B cell (primary cell): ENCODE measurements around the gene OTOP3. TPM values are rescaled to one million over a fixed set of nuclear protein-coding genes. Genes with fewer than 3 reads are reported as not detected.
A peak's percentile ranks its signal among the peaks of the same experiment; 100 is the strongest.

ENCODE experiments used
- ATAC-seq: fragments of 200-7000 bp; cut with Tn5 transposase; one replicate; pipeline ENCODE4 v1.10.0; 2021; ENCODE audit warnings: low read depth, mild to moderate bottlenecking, moderate number of reproducible peaks, moderate library complexity
- CTCF ChIA-PET: fragments of 350-600 bp; sonication (Branson Sonifier 250); formaldehyde crosslinking; loops from one replicate; lab custom pipeline; 2021; ENCODE audit warnings: antibody characterized with exemption, inconsistent platforms; lab: Charles Lee
- POLR2A ChIA-PET: fragments of 350-600 bp; sonication (Branson Sonifier 250); formaldehyde crosslinking; loops from one replicate; lab custom pipeline; 2021; ENCODE audit warnings: antibody characterized with exemption; lab: Charles Lee
- DNase-seq: peaks from one replicate; pipeline ENCODE4 v3.0.0; 2013
- H2AFZ ChIP-seq: 2 replicates; pipeline ENCODE4 v1.6.1; 2012; ENCODE audit warnings: mild to moderate bottlenecking, low read depth, low read length; ENCODE audit not compliant: insufficient read depth, poor library complexity, severe bottlenecking
- H3K27ac ChIP-seq, 2 donors: 1 replicate in 1 of 2; 2 replicates in 1 of 2; pipeline ENCODE4 v1.5.1; 2012 to 2013; ENCODE audit warnings: low read length in 2 of 2, mild to moderate bottlenecking in 2 of 2, moderate library complexity in 1 of 2
- H3K27me3 ChIP-seq, 4 experiments: fragments of 200-600 bp in 1 of 4; sonication (generic) in 1 of 4; replicated peaks in 1 of 4; 1 replicate in 2 of 4; 2 replicates in 2 of 4; pipeline versions ENCODE4 v1.6.1 to v1.7.0; 2013 to 2016; ENCODE audit warnings: low read length in 3 of 4, mild to moderate bottlenecking in 2 of 4, mixed read lengths in 1 of 4, moderate library complexity in 1 of 4; ENCODE audit not compliant: insufficient read depth in 4 of 4, control insufficient read depth in 3 of 4; ENCODE audit errors: control extremely low read depth in 1 of 4
- H3K36me3 ChIP-seq, 2 experiments: replicated peaks in 1 of 2; 1 replicate in 1 of 2; 2 replicates in 1 of 2; pipeline versions ENCODE4 v1.6.1 to v1.7.1; 2013; ENCODE audit warnings: low read length in 1 of 2; ENCODE audit not compliant: insufficient read depth in 2 of 2, control insufficient read depth in 1 of 2; ENCODE audit errors: control extremely low read depth in 1 of 2, extremely low read depth in 1 of 2
- H3K4me1 ChIP-seq, 2 donors: fragments of 200-600 bp in 1 of 2; sonication (generic) in 1 of 2; 1 replicate in 1 of 2; 2 replicates in 1 of 2; pipeline versions ENCODE4 v1.5.1 to v1.6.1; 2013 to 2017; ENCODE audit warnings: low read length in 2 of 2; ENCODE audit not compliant: control insufficient read depth in 2 of 2, insufficient read depth in 2 of 2
- H3K4me2 ChIP-seq: replicated peaks from 2 replicates; pipeline ENCODE3; 2012; ENCODE audit warnings: mild to moderate bottlenecking, low read depth, low read length; ENCODE audit not compliant: poor library complexity, severe bottlenecking
- H3K4me3 ChIP-seq, 5 experiments: fragments of 200-600 bp in 1 of 5; sonication (generic) in 1 of 5; 1 replicate in 3 of 5; 2 replicates in 2 of 5; pipeline versions ENCODE4 v1.5.1 to v1.7.0; 2011 to 2016; ENCODE audit warnings: low read length in 4 of 5, mild to moderate bottlenecking in 4 of 5, low read depth in 2 of 5, control low read depth in 1 of 5, moderate library complexity in 1 of 5; ENCODE audit not compliant: insufficient read depth in 1 of 5; ENCODE audit errors: control extremely low read depth in 1 of 5, extremely low read depth in 1 of 5
- H3K79me2 ChIP-seq: fragments of 200-600 bp; sonication (generic); one replicate; pipeline ENCODE4 v1.6.0; 2016; ENCODE audit warnings: low read length; ENCODE audit not compliant: control insufficient read depth, insufficient read depth
- H3K9ac ChIP-seq: fragments of 200-600 bp; sonication (generic); 2 replicates; pipeline ENCODE4 v1.6.1; 2017; ENCODE audit warnings: mild to moderate bottlenecking, low read length, moderate library complexity
- H3K9me3 ChIP-seq, 3 donors: one replicate each; pipeline versions ENCODE4 v1.6.1 to v1.7.1; 2013; ENCODE audit warnings: low read length in 2 of 3; ENCODE audit not compliant: control insufficient read depth in 2 of 3, insufficient read depth in 1 of 3; ENCODE audit errors: control extremely low read depth in 1 of 3
- H4K20me1 ChIP-seq: 2 replicates; pipeline ENCODE4 v1.6.0; 2012; ENCODE audit warnings: mild to moderate bottlenecking, low read length; ENCODE audit not compliant: insufficient read depth, control insufficient read depth, poor library complexity, severe bottlenecking
- H3K27ac Mint-ChIP-seq: one replicate; pipeline ENCODE4 v1.8.0; 2021; ENCODE audit warnings: mixed read lengths
- H3K27me3 Mint-ChIP-seq: one replicate; pipeline ENCODE4 v1.8.0; 2021; ENCODE audit warnings: mixed read lengths
- H3K4me1 Mint-ChIP-seq: one replicate; pipeline ENCODE4 v1.8.0; 2021; ENCODE audit warnings: mixed read lengths
- H3K4me3 Mint-ChIP-seq: one replicate; pipeline ENCODE4 v1.8.0; 2021; ENCODE audit warnings: mixed read lengths
- H3K9me3 Mint-ChIP-seq: one replicate; pipeline ENCODE4 v1.8.0; 2022; ENCODE audit warnings: mixed read lengths; ENCODE audit not compliant: insufficient read depth
- EZH2 ChIP-seq: IDR thresholded peaks from 2 replicates; pipeline ENCODE4 v1.6.1; 2012; ENCODE audit warnings: borderline replicate concordance, low read depth, mild to moderate bottlenecking, moderate library complexity, low read length; ENCODE audit not compliant: insufficient read depth, poor library complexity, severe bottlenecking
- WGBS: methylation state at CpG from one replicate; pipeline ENCODE4 v1.1.5; 2013; ENCODE audit warnings: missing lambda C conversion rate; ENCODE audit not compliant: insufficient coverage; 5-methylcytosine and 5-hydroxymethylcytosine counted together
- intact Hi-C: fragments of 100-400 bp; cut with micrococcal nuclease; formaldehyde crosslinking; loops from one replicate; pipeline ENCODE4 v1.10.0; 2022
- polyA plus RNA-seq: library from polyadenylated mRNA; depleted of rRNA; stranded (reverse); fragments of >200 nt; gene quantifications from 2 replicates; pipeline ENCODE4 v1.2.3, GENCODE V29; 2012
- total RNA-seq, 2 donors: library from RNA; stranded (reverse); fragments of 120-200 nt in 1 of 2; gene quantifications; 1 replicate in 1 of 2; 2 replicates in 1 of 2; pipeline versions ENCODE4 v1.2.3 to v1.2.4, GENCODE V29; 2013 to 2022
- TF ChIP-seq, protein P1 (sequence below): fragments of 200-600 bp; IDR thresholded peaks from one replicate; pipeline ENCODE4 v1.8.0; 2022; ENCODE audit warnings: antibody characterized with exemption, mild to moderate bottlenecking

OTOP3 gene
- total and polyA plus RNA-seq, 2 donors (not counting 1 experiment from before 2014, with no cell fraction given): not detected

DNA sequence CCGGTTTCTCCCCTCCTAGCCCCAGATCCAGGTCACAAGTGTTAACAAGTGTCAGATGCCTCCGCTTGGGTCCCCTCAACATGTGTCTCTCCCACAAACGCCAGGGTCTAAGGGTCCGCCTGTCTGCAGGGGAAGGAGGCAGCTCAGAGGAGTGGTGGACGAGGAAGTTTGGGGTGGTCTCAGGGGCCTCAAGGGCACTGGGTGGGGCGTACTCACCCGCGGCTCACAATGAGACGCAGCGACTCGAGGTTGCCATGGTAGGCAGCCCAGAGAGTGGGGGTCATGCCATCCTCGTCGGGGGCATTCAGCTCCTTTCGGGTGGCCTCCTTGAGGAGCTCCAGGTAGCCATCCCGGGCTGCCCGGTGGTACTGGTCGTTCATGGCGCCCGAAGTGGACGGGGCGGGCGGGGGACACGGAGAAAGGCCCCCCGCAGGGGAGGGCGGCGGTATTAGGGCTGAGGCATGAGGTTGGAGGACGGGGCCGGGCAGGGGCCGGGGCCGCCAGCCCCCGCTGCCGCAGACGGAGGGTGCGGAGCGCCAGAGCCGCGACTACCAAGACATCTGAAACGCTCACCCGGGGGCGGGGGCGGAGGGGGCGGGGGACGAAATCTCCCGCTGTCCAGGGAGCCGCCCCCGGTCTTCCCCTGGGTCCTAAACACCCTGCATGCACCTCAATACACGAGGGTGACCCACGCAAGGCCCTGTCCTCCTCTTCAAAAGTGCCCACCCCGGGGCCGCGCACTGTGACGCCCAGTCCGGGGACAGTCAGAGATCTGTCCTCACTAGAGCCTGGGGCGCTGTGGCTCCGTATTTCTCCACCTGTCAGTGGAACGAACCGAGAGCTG is 12.8 kb upstream of the OTOP3 start, which contains the start of gene USH1G:
Gene USH1G (minus strand): TSS at position 562 of the 844 bp plus-strand sequence. CDS start 182 bp downstream, at position 380.
- no peaks in the 10 kb centered on the region for H3K36me3 ChIP-seq
- H2AFZ ChIP-seq: peak within 1 kb of the TSS; percentile 57
- no peaks in the 10 kb centered on the region for H4K20me1 ChIP-seq
- peak; percentile 12 for ATAC-seq
- ChIA-PET CTCF (interaction anchor here (0.6 to 2.3 kb wide), 3 partner anchors 36 to 251 kb away, joined by 3 to 16 read pairs (median 3); no protein-coding TSS in a partner anchor), POLR2A (no interaction called here)
- Mint-ChIP-seq H3K4me3 (peak within 1 kb of the TSS; percentile 68), H3K9me3 (no peaks in the 10 kb centered on the region), H3K27me3 (peaks cover 48% of the 10 kb centered on the region), H3K27ac (no peak within 1 kb of the TSS), H3K4me1 (peaks cover 15% of the 10 kb centered on the region)
- H3K79me2 ChIP-seq: no peaks in the 10 kb centered on the region
- peak within 1 kb of the TSS; percentile 48 for H3K9ac ChIP-seq
- intact Hi-C loops: loop anchor here (1.0 kb wide), 1 partner anchor 35 kb away; no protein-coding TSS in a partner anchor
- H3K9me3 ChIP-seq: peaks cover 0 to 16% (median 0%) of the 10 kb centered on the region in 3 donors
- TF ChIP-seq, protein P1, sequence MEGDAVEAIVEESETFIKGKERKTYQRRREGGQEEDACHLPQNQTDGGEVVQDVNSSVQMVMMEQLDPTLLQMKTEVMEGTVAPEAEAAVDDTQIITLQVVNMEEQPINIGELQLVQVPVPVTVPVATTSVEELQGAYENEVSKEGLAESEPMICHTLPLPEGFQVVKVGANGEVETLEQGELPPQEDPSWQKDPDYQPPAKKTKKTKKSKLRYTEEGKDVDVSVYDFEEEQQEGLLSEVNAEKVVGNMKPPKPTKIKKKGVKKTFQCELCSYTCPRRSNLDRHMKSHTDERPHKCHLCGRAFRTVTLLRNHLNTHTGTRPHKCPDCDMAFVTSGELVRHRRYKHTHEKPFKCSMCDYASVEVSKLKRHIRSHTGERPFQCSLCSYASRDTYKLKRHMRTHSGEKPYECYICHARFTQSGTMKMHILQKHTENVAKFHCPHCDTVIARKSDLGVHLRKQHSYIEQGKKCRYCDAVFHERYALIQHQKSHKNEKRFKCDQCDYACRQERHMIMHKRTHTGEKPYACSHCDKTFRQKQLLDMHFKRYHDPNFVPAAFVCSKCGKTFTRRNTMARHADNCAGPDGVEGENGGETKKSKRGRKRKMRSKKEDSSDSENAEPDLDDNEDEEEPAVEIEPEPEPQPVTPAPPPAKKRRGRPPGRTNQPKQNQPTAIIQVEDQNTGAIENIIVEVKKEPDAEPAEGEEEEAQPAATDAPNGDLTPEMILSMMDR: no peak
- no peak for TF ChIP-seq EZH2
- DNase-seq: peak; percentile 37
- H3K27ac ChIP-seq: no peak within 1 kb of the TSS
- peak within 1 kb of the TSS; percentile 75 for H3K4me2 ChIP-seq
- peaks cover 0 to 78% (median 38%) of the 10 kb centered on the region in 4 experiments for H3K27me3 ChIP-seq
- peak within 1 kb of the TSS in 3 of 5 experiments; percentile 30 to 52 (median 37) for H3K4me3 ChIP-seq
- WGBS: 5% methylated on average over 38 of the region's 57 CpGs
- peaks cover 24 to 25% of the 10 kb centered on the region in 2 donors for H3K4me1 ChIP-seq
